Progenitor cell of endocrine pancreas (in vitro differentiated cells): Measurements from ENCODE around the gene ITGB5. TPM values are rescaled to one million over a fixed set of nuclear protein-coding genes. Genes with fewer than 3 reads are reported as not detected.

Source experiments
- DNase-seq: peaks from one replicate; pipeline ENCODE4 v3.0.0; 2021; ENCODE audit warnings: low spot score; ENCODE audit not compliant: unreplicated experiment
- H3K27ac Mint-ChIP-seq: 2 replicates; pipeline ENCODE4 v1.8.0; 2021; ENCODE audit warnings: mild to moderate bottlenecking, moderate library complexity, mixed read lengths
- H3K27me3 Mint-ChIP-seq: 2 replicates; pipeline ENCODE4 v1.8.0; 2021; ENCODE audit warnings: mixed read lengths
- H3K36me3 Mint-ChIP-seq: 2 replicates; pipeline ENCODE4 v1.8.0; 2022; ENCODE audit warnings: mixed read lengths; ENCODE audit not compliant: insufficient read depth
- H3K4me1 Mint-ChIP-seq: 2 replicates; pipeline ENCODE4 v1.8.0; 2021; ENCODE audit warnings: low read depth, mixed read lengths
- H3K4me3 Mint-ChIP-seq: 2 replicates; pipeline ENCODE4 v1.8.0; 2021; ENCODE audit warnings: low read depth, mild to moderate bottlenecking, moderate library complexity, mixed read lengths
- H3K9me3 Mint-ChIP-seq: 2 replicates; pipeline ENCODE4 v1.8.0; 2021; ENCODE audit warnings: low read depth, mixed read lengths
- total RNA-seq: library from RNA; stranded (reverse); gene quantifications from 2 replicates; pipeline ENCODE4 v1.2.1, GENCODE V29; 2021
- TF ChIP-seq, protein P1 (sequence below): fragments of 200-600 bp; sonication (generic); IDR thresholded peaks from one replicate; pipeline ENCODE4 v1.5.0; 2021; ENCODE audit warnings: antibody characterized with exemption, mild to moderate bottlenecking; ENCODE audit not compliant: unreplicated experiment

The ITGB5 gene
- total RNA-seq, 1 donor from 2014 or later, result 58.8 TPM

GRCh38 chr3:124788254-124788745, 98.9 kb downstream of the ITGB5 start:
- no peaks in the 10 kb centered on the region for H3K27me3 Mint-ChIP-seq
- no peak for DNase-seq
- no peak overlapping the region for H3K4me3 Mint-ChIP-seq
- TF ChIP-seq, protein P1, sequence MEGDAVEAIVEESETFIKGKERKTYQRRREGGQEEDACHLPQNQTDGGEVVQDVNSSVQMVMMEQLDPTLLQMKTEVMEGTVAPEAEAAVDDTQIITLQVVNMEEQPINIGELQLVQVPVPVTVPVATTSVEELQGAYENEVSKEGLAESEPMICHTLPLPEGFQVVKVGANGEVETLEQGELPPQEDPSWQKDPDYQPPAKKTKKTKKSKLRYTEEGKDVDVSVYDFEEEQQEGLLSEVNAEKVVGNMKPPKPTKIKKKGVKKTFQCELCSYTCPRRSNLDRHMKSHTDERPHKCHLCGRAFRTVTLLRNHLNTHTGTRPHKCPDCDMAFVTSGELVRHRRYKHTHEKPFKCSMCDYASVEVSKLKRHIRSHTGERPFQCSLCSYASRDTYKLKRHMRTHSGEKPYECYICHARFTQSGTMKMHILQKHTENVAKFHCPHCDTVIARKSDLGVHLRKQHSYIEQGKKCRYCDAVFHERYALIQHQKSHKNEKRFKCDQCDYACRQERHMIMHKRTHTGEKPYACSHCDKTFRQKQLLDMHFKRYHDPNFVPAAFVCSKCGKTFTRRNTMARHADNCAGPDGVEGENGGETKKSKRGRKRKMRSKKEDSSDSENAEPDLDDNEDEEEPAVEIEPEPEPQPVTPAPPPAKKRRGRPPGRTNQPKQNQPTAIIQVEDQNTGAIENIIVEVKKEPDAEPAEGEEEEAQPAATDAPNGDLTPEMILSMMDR, result no peak
- peaks cover 16% of the 10 kb centered on the region for H3K36me3 Mint-ChIP-seq
- H3K27ac Mint-ChIP-seq, result no peak overlapping the region
- H3K9me3 Mint-ChIP-seq, result peaks cover 5% of the 10 kb centered on the region
- H3K4me1 Mint-ChIP-seq, result no peaks in the 10 kb centered on the region

DNA sequence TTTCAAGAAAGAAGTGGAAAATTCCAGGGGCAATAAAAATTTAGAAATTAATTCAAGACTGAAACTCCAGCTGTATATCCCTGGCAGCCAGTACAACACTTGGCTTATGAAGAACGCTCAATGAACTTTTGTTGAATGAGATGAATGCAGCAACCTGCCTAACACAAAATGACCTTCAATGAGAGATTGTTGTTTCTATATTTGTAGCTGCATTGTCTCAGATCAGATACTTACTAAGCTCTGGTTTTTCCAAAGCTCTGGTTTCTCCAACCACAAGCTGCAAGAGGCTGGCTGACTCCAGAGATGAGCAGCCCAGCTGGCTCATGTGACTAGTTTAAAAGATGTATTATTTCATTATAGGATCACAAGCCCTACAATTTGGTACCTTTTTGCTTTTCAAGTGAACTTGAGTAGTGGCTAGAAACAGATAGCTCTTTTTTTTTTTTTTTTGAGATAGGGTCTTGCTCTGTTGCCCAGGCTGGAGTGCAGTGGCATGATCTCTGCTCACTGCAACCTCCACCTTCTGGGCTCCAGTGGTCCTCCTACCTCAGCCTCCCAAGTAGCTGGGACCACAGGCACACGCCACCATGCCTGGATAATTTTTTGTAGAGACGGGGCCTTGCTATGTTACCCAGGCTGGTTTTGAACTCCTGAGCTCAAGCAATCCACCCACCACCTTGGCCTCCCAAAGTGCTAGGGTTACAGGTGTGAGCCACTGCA, 99.5 kb downstream of the ITGB5 start:
- Mint-ChIP-seq H3K27me3 (no peaks in the 10 kb centered on the region), H3K9me3 (peaks cover 5% of the 10 kb centered on the region), H3K4me1 (no peaks in the 10 kb centered on the region), H3K36me3 (peaks cover 13% of the 10 kb centered on the region), H3K4me3 (no peak overlapping the region), H3K27ac (no peak overlapping the region)
- no peak for DNase-seq
- TF ChIP-seq, protein P1, result no peak

- Mint-ChIP-seq H3K4me3 (no peak overlapping the region), H3K4me1 (no peaks in the 10 kb centered on the region), H3K27ac (no peak overlapping the region), H3K27me3 (no peaks in the 10 kb centered on the region), H3K9me3 (peaks cover 5% of the 10 kb centered on the region), H3K36me3 (peaks cover 10% of the 10 kb centered on the region)
- no peak for DNase-seq
- TF ChIP-seq, protein P1, result peak; percentile 28
Observed at GRCh38 chr3:124786511-124787241, 100.5 kb downstream of the ITGB5 start.

- Mint-ChIP-seq H3K27me3 (no peaks in the 10 kb centered on the region), H3K36me3 (peaks cover 10% of the 10 kb centered on the region), H3K9me3 (peaks cover 5% of the 10 kb centered on the region), H3K4me1 (no peaks in the 10 kb centered on the region), H3K4me3 (no peak overlapping the region), H3K27ac (no peak overlapping the region)
- TF ChIP-seq, protein P1, result no peak
- no peak for DNase-seq
Observed at GRCh38 chr3:124785973-124786372, 101.2 kb downstream of the ITGB5 start.

GRCh38 chr3:124784686-124785382, 102.3 kb downstream of the ITGB5 start:
- Mint-ChIP-seq H3K27me3 (no peaks in the 10 kb centered on the region), H3K4me3 (no peak overlapping the region), H3K36me3 (peaks cover 6% of the 10 kb centered on the region), H3K9me3 (no peaks in the 10 kb centered on the region), H3K27ac (no peak overlapping the region), H3K4me1 (no peaks in the 10 kb centered on the region)
- TF ChIP-seq, protein P1, result no peak
- no peak for DNase-seq
